ENCODE data around the gene APOBEC4.

APOBEC4 gene

GRCh38 chr1:183675883-183676585 lies 22.9 kb upstream of the APOBEC4 start:
- no peaks in the 10 kb centered on the region for H3K79me2 ChIP-seq (ENCODE audit: low read length)
- TF ChIP-seq EZH2phosphoT487 (IDR thresholded peaks at IDR 0.05; ENCODE audit: low read depth) (no peak), CTCF (IDR thresholded peaks at IDR 0.05; ENCODE audit: low read depth, low read length) (no peak)
- no peak overlapping the region for H2AFZ ChIP-seq (ENCODE audit: low read depth, low read length)
- no peak overlapping the region for H3K4me2 ChIP-seq (ENCODE audit: low read length)
- no peaks in the 10 kb centered on the region for H3K27me3 ChIP-seq (ENCODE audit: low read depth, low read length)
- H3K4me3 ChIP-seq (ENCODE audit: low read length): no peak overlapping the region
- H3K9me3 ChIP-seq (ENCODE audit: insufficient read depth, low read length): peaks cover 6% of the 10 kb centered on the region
- no peaks in the 10 kb centered on the region for H4K20me1 ChIP-seq (ENCODE audit: insufficient read depth, low read length)
- no peaks in the 10 kb centered on the region for H3K36me3 ChIP-seq (replicated peaks; ENCODE audit: low read depth, low read length)
- H3K4me1 ChIP-seq (ENCODE audit: low read length): no peaks in the 10 kb centered on the region
- no peak overlapping the region for H3K27ac ChIP-seq (ENCODE audit: low read length)
- no peak overlapping the region for H3K9ac ChIP-seq (ENCODE audit: low read length)

DNA sequence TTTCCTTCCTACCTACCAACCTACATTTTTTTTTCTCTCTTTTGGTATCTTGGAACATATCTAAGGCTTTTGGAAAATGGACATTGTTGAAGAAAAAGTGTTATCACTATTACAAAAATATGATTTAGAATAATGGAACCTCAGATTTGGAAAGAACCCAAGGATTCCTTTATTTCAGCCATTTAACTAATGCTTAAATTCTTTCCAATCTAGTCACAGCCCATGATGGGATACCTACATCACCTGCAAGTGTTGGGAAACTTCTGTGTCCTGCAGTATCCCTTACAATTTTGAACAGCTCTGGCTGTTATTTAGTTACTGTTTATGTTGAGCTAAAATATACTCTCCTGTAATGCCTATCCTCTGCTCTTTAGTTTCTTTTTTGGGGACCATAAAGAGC lies 22.3 kb upstream of the APOBEC4 start:
- no peak overlapping the region for H3K4me2 ChIP-seq (ENCODE audit: low read length)
- no peak overlapping the region for H3K4me3 ChIP-seq (ENCODE audit: low read length)
- H3K4me1 ChIP-seq (ENCODE audit: low read length): no peaks in the 10 kb centered on the region
- no peak overlapping the region for H3K27ac ChIP-seq (ENCODE audit: low read length)
- no peaks in the 10 kb centered on the region for H3K27me3 ChIP-seq (ENCODE audit: low read depth, low read length)
- H3K9ac ChIP-seq (ENCODE audit: low read length): no peak overlapping the region
- no peak overlapping the region for H2AFZ ChIP-seq (ENCODE audit: low read depth, low read length)
- peaks cover 8% of the 10 kb centered on the region for H3K9me3 ChIP-seq (ENCODE audit: insufficient read depth, low read length)
- no peaks in the 10 kb centered on the region for H3K36me3 ChIP-seq (replicated peaks; ENCODE audit: low read depth, low read length)
- no peaks in the 10 kb centered on the region for H4K20me1 ChIP-seq (ENCODE audit: insufficient read depth, low read length)
- TF ChIP-seq EZH2phosphoT487 (IDR thresholded peaks at IDR 0.05; ENCODE audit: low read depth): no peak
- no peak for TF ChIP-seq CTCF (IDR thresholded peaks at IDR 0.05; ENCODE audit: low read depth, low read length)
- no peaks in the 10 kb centered on the region for H3K79me2 ChIP-seq (ENCODE audit: low read length)

DNA sequence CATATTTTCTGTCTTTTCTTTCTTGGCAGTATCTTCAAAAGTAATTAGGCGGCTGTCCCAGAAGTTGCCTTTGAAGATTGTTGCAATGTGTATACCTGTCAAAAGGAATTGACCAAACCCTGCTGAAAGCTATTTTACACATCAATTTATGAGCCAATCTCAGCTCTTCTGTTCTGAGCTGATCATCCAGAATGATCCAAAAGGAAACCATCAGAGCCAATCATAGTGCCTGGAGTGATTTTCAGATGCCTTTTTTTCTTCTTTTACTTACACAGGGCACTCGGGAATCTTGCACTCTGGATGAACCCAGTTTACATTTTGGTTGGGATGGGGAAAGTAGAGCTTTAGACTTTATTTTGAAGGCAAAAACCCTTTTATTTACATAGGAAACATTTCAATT lies 21.8 kb upstream of the APOBEC4 start:
- peaks cover 8% of the 10 kb centered on the region for H3K9me3 ChIP-seq (ENCODE audit: insufficient read depth, low read length)
- no peaks in the 10 kb centered on the region for H3K4me1 ChIP-seq (ENCODE audit: low read length)
- H3K36me3 ChIP-seq (replicated peaks; ENCODE audit: low read depth, low read length): no peaks in the 10 kb centered on the region
- no peak overlapping the region for H3K4me2 ChIP-seq (ENCODE audit: low read length)
- no peak overlapping the region for H3K27ac ChIP-seq (ENCODE audit: low read length)
- H3K9ac ChIP-seq (ENCODE audit: low read length): no peak overlapping the region
- no peaks in the 10 kb centered on the region for H3K27me3 ChIP-seq (ENCODE audit: low read depth, low read length)
- no peak overlapping the region for H2AFZ ChIP-seq (ENCODE audit: low read depth, low read length)
- TF ChIP-seq CTCF (IDR thresholded peaks at IDR 0.05; ENCODE audit: low read depth, low read length) (no peak), EZH2phosphoT487 (IDR thresholded peaks at IDR 0.05; ENCODE audit: low read depth) (no peak)
- H3K79me2 ChIP-seq (ENCODE audit: low read length): no peaks in the 10 kb centered on the region
- no peaks in the 10 kb centered on the region for H4K20me1 ChIP-seq (ENCODE audit: insufficient read depth, low read length)
- H3K4me3 ChIP-seq (ENCODE audit: low read length): no peak overlapping the region

DNA sequence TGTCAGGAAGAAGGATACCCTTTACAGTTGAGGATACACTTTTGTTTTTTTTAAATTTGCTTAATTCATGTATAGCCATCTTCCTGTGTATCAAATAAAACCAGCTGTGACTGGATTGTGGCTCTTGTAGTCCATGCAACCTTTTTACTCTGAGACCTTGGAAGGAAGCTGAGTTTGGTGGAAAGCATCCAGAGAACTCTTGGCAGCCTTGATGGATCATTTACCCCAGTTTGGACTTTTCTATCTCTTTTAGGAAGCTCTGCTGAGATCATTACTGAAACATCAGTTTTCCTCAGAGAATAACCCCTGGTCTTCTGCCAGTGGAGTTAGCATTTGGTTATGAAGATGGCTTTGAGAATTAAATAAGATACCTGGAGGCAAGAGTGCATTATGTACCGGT lies 21.2 kb upstream of the APOBEC4 start:
- no peak overlapping the region for H2AFZ ChIP-seq (ENCODE audit: low read depth, low read length)
- no peak overlapping the region for H3K9ac ChIP-seq (ENCODE audit: low read length)
- H3K79me2 ChIP-seq (ENCODE audit: low read length): no peaks in the 10 kb centered on the region
- H3K4me2 ChIP-seq (ENCODE audit: low read length): no peak overlapping the region
- peaks cover 8% of the 10 kb centered on the region for H3K9me3 ChIP-seq (ENCODE audit: insufficient read depth, low read length)
- no peaks in the 10 kb centered on the region for H3K4me1 ChIP-seq (ENCODE audit: low read length)
- H3K27ac ChIP-seq (ENCODE audit: low read length): no peak overlapping the region
- TF ChIP-seq CTCF (IDR thresholded peaks at IDR 0.05; ENCODE audit: low read depth, low read length) (no peak), EZH2phosphoT487 (IDR thresholded peaks at IDR 0.05; ENCODE audit: low read depth) (no peak)
- H3K4me3 ChIP-seq (ENCODE audit: low read length): no peak overlapping the region
- H3K36me3 ChIP-seq (replicated peaks; ENCODE audit: low read depth, low read length): no peaks in the 10 kb centered on the region
- no peaks in the 10 kb centered on the region for H3K27me3 ChIP-seq (ENCODE audit: low read depth, low read length)
- no peaks in the 10 kb centered on the region for H4K20me1 ChIP-seq (ENCODE audit: insufficient read depth, low read length)
